Hepatocyte (in vitro differentiated cells): ENCODE results near the gene MYMX. TPM values are rescaled to one million over a fixed set of nuclear protein-coding genes. Genes with fewer than 3 reads are reported as not detected.

ENCODE experiments used
- DNase-seq: peaks from one replicate; pipeline ENCODE4 v3.0.0-alpha.2; 2016; ENCODE audit warnings: low spot score
- H2AFZ ChIP-seq: fragments of 200-600 bp; sonication (generic); 2 replicates; pipeline ENCODE4 v1.6.0; 2016; ENCODE audit warnings: antibody characterized with exemption, mild to moderate bottlenecking
- H3K27ac ChIP-seq: fragments of 200-600 bp; sonication (generic); 2 replicates; pipeline ENCODE4 v1.5.1; 2016; ENCODE audit warnings: mild to moderate bottlenecking
- H3K27me3 ChIP-seq: fragments of 200-600 bp; sonication (generic); 2 replicates; pipeline ENCODE4 v1.6.1; 2016
- H3K36me3 ChIP-seq: fragments of 200-600 bp; sonication (generic); replicated peaks from 2 replicates; pipeline ENCODE4 v1.5.1; 2016; ENCODE audit warnings: low read depth; ENCODE audit not compliant: insufficient read depth
- H3K4me1 ChIP-seq: fragments of 200-600 bp; sonication (generic); 2 replicates; pipeline ENCODE4 v1.5.1; 2016; ENCODE audit warnings: mild to moderate bottlenecking, moderate library complexity; ENCODE audit not compliant: insufficient read depth
- H3K4me2 ChIP-seq: fragments of 200-600 bp; sonication (generic); 2 replicates; pipeline ENCODE4 v1.6.0; 2016
- H3K4me3 ChIP-seq: fragments of 200-600 bp; sonication (generic); 2 replicates; pipeline ENCODE4 v1.5.1; 2016; ENCODE audit warnings: mild to moderate bottlenecking
- H3K79me2 ChIP-seq: fragments of 200-600 bp; sonication (generic); 2 replicates; pipeline ENCODE4 v1.6.0; 2017; ENCODE audit warnings: mild to moderate bottlenecking
- H3K9me2 ChIP-seq: fragments of 200-600 bp; sonication (generic); replicated peaks from 2 replicates; pipeline ENCODE4 v1.6.0; 2017; ENCODE audit warnings: mild to moderate bottlenecking; ENCODE audit not compliant: insufficient read depth
- H3K9me3 ChIP-seq: fragments of 200-600 bp; sonication (generic); 2 replicates; pipeline ENCODE4 v1.5.1; 2016; ENCODE audit warnings: low read depth, mild to moderate bottlenecking
- H4K20me1 ChIP-seq: fragments of 200-600 bp; sonication (generic); 2 replicates; pipeline ENCODE4 v1.6.0; 2016; ENCODE audit warnings: mild to moderate bottlenecking; ENCODE audit not compliant: insufficient read depth, poor library complexity, severe bottlenecking
- CTCF ChIP-seq: fragments of 200-600 bp; sonication (generic); IDR thresholded peaks from 2 replicates; pipeline ENCODE4 v1.5.1; 2016; ENCODE audit warnings: antibody characterized with exemption, mild to moderate bottlenecking; ENCODE audit not compliant: poor library complexity
- EZH2 ChIP-seq: fragments of 200-600 bp; sonication (generic); IDR thresholded peaks from 2 replicates; pipeline ENCODE4 v1.6.1; 2016; ENCODE audit warnings: antibody characterized with exemption, mild to moderate bottlenecking, borderline replicate concordance
- EZH2phosphoT487 ChIP-seq: fragments of 200-600 bp; sonication (generic); IDR thresholded peaks from one replicate; pipeline ENCODE4 v1.6.1; 2018; ENCODE audit warnings: antibody characterized with exemption, mild to moderate bottlenecking, low read depth, moderate library complexity; ENCODE audit not compliant: unreplicated experiment, severe bottlenecking
- WGBS: methylation state at CpG from one replicate; pipeline ENCODE4 v1.1.6; 2016; ENCODE audit warnings: low lambda C conversion rate; ENCODE audit errors: missing lambda C conversion rate; 5-methylcytosine and 5-hydroxymethylcytosine counted together
- polyA plus RNA-seq: library from polyadenylated mRNA; unstranded; fragments of >200 nt; fragmentation: Nextera tagmentation; extraction: Ambion mirVana; gene quantifications from 2 replicates; pipeline ENCODE4 v1.2.1, GENCODE V29; 2016
- total RNA-seq: library from RNA; depleted of rRNA; stranded (reverse); fragments of >200 nt; gene quantifications from 2 replicates; pipeline ENCODE4 v1.2.3, GENCODE V29; 2014

The MYMX gene
- total and polyA plus RNA-seq, 2 experiments from 2014 or later, result not detected

- Histone ChIP-seq H3K9me3 (no peaks in the 10 kb centered on the region), H3K27me3 (no peaks in the 10 kb centered on the region), H3K4me1 (peaks cover 24% of the 10 kb centered on the region), H3K4me3 (no peak overlapping the region), H3K79me2 (no peaks in the 10 kb centered on the region), H3K9me2 (no peaks in the 10 kb centered on the region), H2AFZ (no peak overlapping the region), H3K4me2 (peak overlapping the region; percentile 4), H3K27ac (peak overlapping the region; percentile 65), H3K36me3 (no peaks in the 10 kb centered on the region), H4K20me1 (no peaks in the 10 kb centered on the region)
- TF ChIP-seq EZH2 (no peak), EZH2phosphoT487 (no peak), CTCF (no peak)
- 71% methylated on average over 6 of the region's 6 CpGs for WGBS
- no peak for DNase-seq
These were observed 18.5 kb downstream of the MYMX start for GRCh38 chr6:44235269-44235668.

- Histone ChIP-seq H3K9me3 (no peaks in the 10 kb centered on the region), H3K4me1 (peaks cover 24% of the 10 kb centered on the region), H3K4me3 (no peak overlapping the region), H3K36me3 (no peaks in the 10 kb centered on the region), H4K20me1 (no peaks in the 10 kb centered on the region), H3K4me2 (no peak overlapping the region), H3K27ac (peak overlapping the region; percentile 95), H3K27me3 (no peaks in the 10 kb centered on the region), H3K9me2 (no peaks in the 10 kb centered on the region), H3K79me2 (no peaks in the 10 kb centered on the region), H2AFZ (no peak overlapping the region)
- no peak for TF ChIP-seq CTCF
- no peak for TF ChIP-seq EZH2phosphoT487
- no peak for TF ChIP-seq EZH2
- no peak for DNase-seq
- WGBS, result 91% methylated on average over 6 of the region's 6 CpGs
These were observed 19.3 kb downstream of the MYMX start for GRCh38 chr6:44235891-44236516.

- 43% methylated on average over 22 of the region's 22 CpGs for WGBS
- Histone ChIP-seq H3K4me1 (peaks cover 24% of the 10 kb centered on the region), H3K27ac (peak overlapping the region; percentile 95), H3K9me2 (no peaks in the 10 kb centered on the region), H3K27me3 (no peaks in the 10 kb centered on the region), H3K9me3 (no peaks in the 10 kb centered on the region), H3K4me2 (peak overlapping the region; percentile 89), H4K20me1 (no peaks in the 10 kb centered on the region), H3K36me3 (no peaks in the 10 kb centered on the region), H2AFZ (peak overlapping the region; percentile 85), H3K79me2 (no peaks in the 10 kb centered on the region), H3K4me3 (peak overlapping the region; percentile 35)
- TF ChIP-seq EZH2phosphoT487, result no peak
- no peak for TF ChIP-seq EZH2
- no peak for TF ChIP-seq CTCF
- DNase-seq, result peak; percentile 95
These were observed 20.5 kb downstream of the MYMX start for GRCh38 chr6:44237021-44237812.
